Activated CD8-positive, alpha-beta memory T cell treated with anti-CD3 and anti-CD28 coated beads for 36 hours (primary cell): ENCODE data around the gene C10orf62. TPM values are rescaled to one million over a fixed set of nuclear protein-coding genes. Genes with fewer than 3 reads are reported as not detected.
"Not testable (repeated sequence)": the region's sequence is repeated elsewhere in the genome, so short reads cannot be mapped to it uniquely, and the experiment has no call there.

ENCODE experiments used
- CTCF ChIA-PET: fragments of 350-600 bp; sonication (Branson Sonifier 250); formaldehyde crosslinking; loops from one replicate; lab custom pipeline; 2021; ENCODE audit warnings: antibody characterized with exemption; lab: Charles Lee
- POLR2A ChIA-PET: fragments of 350-600 bp; sonication (Branson Sonifier 250); formaldehyde crosslinking; loops from one replicate; lab custom pipeline; 2021; ENCODE audit warnings: antibody characterized with exemption; lab: Charles Lee
- total RNA-seq, 2 experiments: library from RNA; stranded (reverse); gene quantifications; one replicate each; pipeline ENCODE4 v1.2.3, GENCODE V29; 2021

The C10orf62 gene
- total RNA-seq, 2 experiments from 2014 or later = not detected

GRCh38 chr10:97601268-97602215 lies 12.0 kb downstream of the C10orf62 start:
- CTCF ChIA-PET = no interaction called here

GRCh38 chr10:97607095-97607636 lies 17.6 kb downstream of the C10orf62 start:
- ChIA-PET CTCF (interaction anchor here (1.5 kb wide), 1 partner anchor 54 kb away, joined by 3 read pairs; no protein-coding TSS in a partner anchor), POLR2A (no interaction called here)

More at GRCh38 chr10:97601268-97602215, 12.0 kb downstream of the C10orf62 start:
- POLR2A ChIA-PET = no interaction called here

- CTCF ChIA-PET = interaction anchor here (1.4 kb wide), 1 partner anchor 15 kb away, joined by 3 read pairs; no protein-coding TSS in a partner anchor
- POLR2A ChIA-PET = no interaction called here
These were observed 19.6 kb downstream of the C10orf62 start for GRCh38 chr10:97608991-97609561.

- ChIA-PET CTCF (no interaction called here), POLR2A (no interaction called here)
These were observed 22.0 kb downstream of the C10orf62 start for GRCh38 chr10:97611473-97611872.

GRCh38 chr10:97612386-97612785 lies 22.9 kb downstream of the C10orf62 start:
- POLR2A ChIA-PET = no interaction called here
- CTCF ChIA-PET = no interaction called here

- ChIA-PET CTCF (no interaction called here), POLR2A (no interaction called here)
These were observed 28.8 kb downstream of the C10orf62 start for GRCh38 chr10:97618285-97618684.

- ChIA-PET CTCF (no interaction called here), POLR2A (no interaction called here)
These were observed 29.2 kb downstream of the C10orf62 start for GRCh38 chr10:97618733-97619132.

GRCh38 chr10:97623277-97623676 lies 33.8 kb downstream of the C10orf62 start:
- CTCF ChIA-PET = interaction anchor here (1.1 kb wide), 1 partner anchor 89 kb away, joined by 3 read pairs; no protein-coding TSS in a partner anchor
- POLR2A ChIA-PET = no interaction called here

GRCh38 chr10:97627731-97628130 lies 38.2 kb downstream of the C10orf62 start:
- POLR2A ChIA-PET = no interaction called here
- CTCF ChIA-PET = no interaction called here

- CTCF ChIA-PET = no interaction called here
- POLR2A ChIA-PET = no interaction called here
These were observed 38.7 kb downstream of the C10orf62 start for GRCh38 chr10:97628228-97628627.

- POLR2A ChIA-PET = no interaction called here
These were observed 39.8 kb downstream of the C10orf62 start for GRCh38 chr10:97629289-97629688.

GRCh38 chr10:97631098-97631497 lies 41.6 kb downstream of the C10orf62 start:
- POLR2A ChIA-PET = no interaction called here
- CTCF ChIA-PET = no interaction called here

More at GRCh38 chr10:97629289-97629688, 39.8 kb downstream of the C10orf62 start:
- CTCF ChIA-PET = interaction anchor here (0.7 to 1.0 kb wide), 2 partner anchors 18 to 57 kb away, joined by 4 read pairs; no protein-coding TSS in a partner anchor

- CTCF ChIA-PET = no interaction called here
- POLR2A ChIA-PET = no interaction called here
These were observed 43.7 kb downstream of the C10orf62 start, which contains the start of gene MORN4 for GRCh38 chr10:97632949-97633884. MORN4 (minus strand) TSS chr10:97633500; CDS start chr10:97619653, 13,847 bp downstream.

- CTCF ChIA-PET = no interaction called here
- POLR2A ChIA-PET = no interaction called here
These were observed 44.4 kb downstream of the C10orf62 start for GRCh38 chr10:97633921-97634320.

- ChIA-PET POLR2A (no interaction called here), CTCF (no interaction called here)
These were observed 46.1 kb downstream of the C10orf62 start for GRCh38 chr10:97635577-97635976.

GRCh38 chr10:97639090-97639489 lies 49.6 kb downstream of the C10orf62 start:
- POLR2A ChIA-PET = interaction anchor here (1.2 kb wide), 1 partner anchor 10 kb away, joined by 3 read pairs; no protein-coding TSS in a partner anchor
- CTCF ChIA-PET = not testable (repeated sequence)

GRCh38 chr10:97640174-97640867 lies 50.8 kb downstream of the C10orf62 start, which contains the start of gene PI4K2A:
PI4K2A (plus strand) TSS chr10:97640671; CDS start chr10:97640743, 72 bp downstream.
- ChIA-PET CTCF (interaction anchor here (1.9 kb wide), 1 partner anchor 68 kb away, joined by 7 read pairs; the partner anchor contains the start of gene ANKRD2), POLR2A (interaction anchor here (0.6 to 1.2 kb wide), 4 partner anchors 9 to 47 kb away, joined by 3 to 15 read pairs (median 6); partner anchors contain the start of gene AVPI1)
